ENCODE results near the gene SAP30L. TPM values are rescaled to one million over a fixed set of nuclear protein-coding genes. Genes with fewer than 3 reads are reported as not detected.

SAP30L gene
- total and polyA plus RNA-seq, 2 of the 13 experiments (the other 11 are each of a cell fraction or from before 2014, with no cell fraction given): 27.9 to 37.2 TPM

- no peak for TF ChIP-seq ZNF782 (CRISPR knock-in tag; IDR thresholded peaks at IDR 0.05; ENCODE audit: borderline replicate concordance)
- TF ChIP-seq IRF2 (CRISPR knock-in tag; IDR thresholded peaks at IDR 0.05): peak; percentile 65; the same call in 1 of the 2 replicates
- peak; percentile 47; the same call in 1 of the 2 replicates for TF ChIP-seq ELF3 (CRISPR knock-in tag; IDR thresholded peaks at IDR 0.05)
- TF ChIP-seq NR2F6 (IDR thresholded peaks at IDR 0.05): no peak
- no peak for TF ChIP-seq NR2F6 (CRISPR knock-in tag; IDR thresholded peaks at IDR 0.05)
- TF ChIP-seq SAFB2 (CRISPR knock-in tag; IDR thresholded peaks at IDR 0.05; ENCODE audit: borderline replicate concordance, low read depth): no peak
- peak; percentile 50; the same call in 1 of the 2 replicates for TF ChIP-seq SMAD1 (CRISPR knock-in tag; IDR thresholded peaks at IDR 0.05; ENCODE audit: borderline replicate concordance, low read depth)
- TF ChIP-seq NFAT5 (CRISPR knock-in tag; IDR thresholded peaks at IDR 0.05): 0 out of 2 replicates have a peak, but pooled peaks have one; percentile 39
- no peak for TF ChIP-seq MTA1 (CRISPR knock-in tag; IDR thresholded peaks at IDR 0.05; ENCODE audit: borderline replicate concordance)
- TF ChIP-seq ZNF605 (CRISPR knock-in tag; IDR thresholded peaks at IDR 0.05): peak; percentile 46; the same call in 1 of the 2 replicates
- TF ChIP-seq, protein P1, sequence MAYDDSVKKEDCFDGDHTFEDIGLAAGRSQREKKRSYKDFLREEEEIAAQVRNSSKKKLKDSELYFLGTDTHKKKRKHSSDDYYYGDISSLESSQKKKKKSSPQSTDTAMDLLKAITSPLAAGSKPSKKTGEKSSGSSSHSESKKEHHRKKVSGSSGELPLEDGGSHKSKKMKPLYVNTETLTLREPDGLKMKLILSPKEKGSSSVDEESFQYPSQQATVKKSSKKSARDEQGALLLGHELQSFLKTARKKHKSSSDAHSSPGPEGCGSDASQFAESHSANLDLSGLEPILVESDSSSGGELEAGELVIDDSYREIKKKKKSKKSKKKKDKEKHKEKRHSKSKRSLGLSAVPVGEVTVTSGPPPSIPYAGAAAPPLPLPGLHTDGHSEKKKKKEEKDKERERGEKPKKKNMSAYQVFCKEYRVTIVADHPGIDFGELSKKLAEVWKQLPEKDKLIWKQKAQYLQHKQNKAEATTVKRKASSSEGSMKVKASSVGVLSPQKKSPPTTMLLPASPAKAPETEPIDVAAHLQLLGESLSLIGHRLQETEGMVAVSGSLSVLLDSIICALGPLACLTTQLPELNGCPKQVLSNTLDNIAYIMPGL (CRISPR knock-in tag; IDR thresholded peaks at IDR 0.05; ENCODE audit: borderline replicate concordance in 1 of 2, low read depth in 1 of 2): peak; percentile 56 to 70; a peak in 2 of 4 replicates
- TF ChIP-seq ZNF44 (CRISPR knock-in tag; IDR thresholded peaks at IDR 0.05): 0 out of 2 replicates have a peak, but pooled peaks have one; percentile 75
- no peak for TF ChIP-seq ZNF567 (CRISPR knock-in tag; IDR thresholded peaks at IDR 0.05; ENCODE audit: borderline replicate concordance)
- 0 out of 2 replicates have a peak, but pooled peaks have one; percentile 57 for TF ChIP-seq HOXD1 (CRISPR knock-in tag; IDR thresholded peaks at IDR 0.05)
- TF ChIP-seq MLXIP (CRISPR knock-in tag; IDR thresholded peaks at IDR 0.05; ENCODE audit: borderline replicate concordance): no peak
- no peak for TF ChIP-seq NFE2L1 (CRISPR knock-in tag; IDR thresholded peaks at IDR 0.05; ENCODE audit: borderline replicate concordance)
Observed at GRCh38 chr5:154405078-154405792, 40.6 kb upstream of the SAP30L start (continued).
